ENCODE data around the gene MB21D2. TPM values are rescaled to one million over a fixed set of nuclear protein-coding genes. Genes with fewer than 3 reads are reported as not detected.

MB21D2 gene
- total RNA-seq, 5 donors from 2014 or later (not counting 1 experiment from before 2014, with no cell fraction given): 4.1 to 7.6 (median 5.5) TPM

GRCh38 chr3:192890347-192891335 lies 27.0 kb downstream of the MB21D2 start:
- WGBS (ENCODE audit: insufficient coverage): no CpG with 5 or more reads among the region's 13 CpGs
- H3K9me3 ChIP-seq: no peaks in the 10 kb centered on the region
- no peaks in the 10 kb centered on the region for H3K36me3 Mint-ChIP-seq
- H3K36me3 ChIP-seq (ENCODE audit: control insufficient read depth in 2 of 2, extremely low read depth in 1 of 2, insufficient read depth in 1 of 2, low read length in 1 of 2): no peaks in the 10 kb centered on the region
- peak overlapping the region; percentile 46 for H3K27ac ChIP-seq (ENCODE audit: low read length)
- peak overlapping the region; percentile 13 to 56 for H3K27ac Mint-ChIP-seq
- H3K4me1 Mint-ChIP-seq: peaks cover 32 to 85% (median 47%) of the 10 kb centered on the region in 3 donors
- POLR2A ChIA-PET: interaction anchor here in 1 of 2 donors (0.6 to 0.7 kb wide), 2 partner anchors 24 to 100 kb away, joined by 3 read pairs; no protein-coding TSS in a partner anchor
- no peaks in the 10 kb centered on the region for H3K27me3 ChIP-seq (replicated peaks in 1 of 2; ENCODE audit: control insufficient read depth in 2 of 2, extremely low read depth in 1 of 2, insufficient read depth in 2 of 2, low read length in 1 of 2)
- ATAC-seq (replicated peaks in 1 of 4) (no peak), DNase-seq (no peak)
- CTCF ChIA-PET: interaction anchor here in 1 of 2 donors (0.7 kb wide), 1 partner anchor 27 kb away, joined by 3 read pairs; the partner anchor contains the start of gene MB21D2
- no peak overlapping the region for H3K4me3 Mint-ChIP-seq
- H3K9me3 Mint-ChIP-seq: no peaks in the 10 kb centered on the region
- peaks cover 0 to under 1% of the 10 kb centered on the region in 2 donors for H3K27me3 Mint-ChIP-seq
- H3K4me1 ChIP-seq (ENCODE audit: control insufficient read depth in 1 of 2, extremely low read depth in 1 of 2, insufficient read depth in 2 of 2, low read length in 2 of 2): peaks cover 0 to 23% of the 10 kb centered on the region in 2 experiments
- no peak overlapping the region for H3K4me3 ChIP-seq (ENCODE audit: control insufficient read depth in 1 of 2, extremely low read depth in 1 of 2, low read length in 1 of 2)

GRCh38 chr3:192889679-192890078 lies 28.0 kb downstream of the MB21D2 start:
- Mint-ChIP-seq H3K27me3 (no peaks in the 10 kb centered on the region), H3K4me1 (peaks cover 22 to 81% (median 44%) of the 10 kb centered on the region in 3 donors), H3K36me3 (no peaks in the 10 kb centered on the region), H3K4me3 (no peak overlapping the region), H3K9me3 (no peaks in the 10 kb centered on the region), H3K27ac (peak overlapping the region in 1 of 2 donors; percentile 77)
- H3K27ac ChIP-seq (ENCODE audit: low read length): no peak overlapping the region
- no peak for DNase-seq
- WGBS (ENCODE audit: insufficient coverage): no CpG with 5 or more reads among the region's 3 CpGs
- no peaks in the 10 kb centered on the region for H3K9me3 ChIP-seq
- no peak overlapping the region for H3K4me3 ChIP-seq (ENCODE audit: control insufficient read depth in 1 of 2, extremely low read depth in 1 of 2, low read length in 1 of 2)
- CTCF ChIA-PET: no interaction called here
- POLR2A ChIA-PET: interaction anchor here in 1 of 2 donors (0.7 kb wide), 1 partner anchor 23 kb away, joined by 3 read pairs; no protein-coding TSS in a partner anchor
- no peak for ATAC-seq (replicated peaks in 1 of 4)
- no peaks in the 10 kb centered on the region for H3K27me3 ChIP-seq (replicated peaks in 1 of 2; ENCODE audit: control insufficient read depth in 2 of 2, extremely low read depth in 1 of 2, insufficient read depth in 2 of 2, low read length in 1 of 2)
- H3K36me3 ChIP-seq (ENCODE audit: control insufficient read depth in 2 of 2, extremely low read depth in 1 of 2, insufficient read depth in 1 of 2, low read length in 1 of 2): no peaks in the 10 kb centered on the region
- peaks cover 0 to 19% of the 10 kb centered on the region in 2 experiments for H3K4me1 ChIP-seq (ENCODE audit: control insufficient read depth in 1 of 2, extremely low read depth in 1 of 2, insufficient read depth in 2 of 2, low read length in 2 of 2)

GRCh38 chr3:192888190-192888589 lies 29.5 kb downstream of the MB21D2 start:
- DNase-seq (no peak), ATAC-seq (replicated peaks in 1 of 4) (no peak)
- H3K27ac ChIP-seq (ENCODE audit: low read length): no peak overlapping the region
- Mint-ChIP-seq H3K27me3 (no peaks in the 10 kb centered on the region), H3K9me3 (no peaks in the 10 kb centered on the region), H3K4me3 (no peak overlapping the region), H3K4me1 (peaks cover 9 to 66% (median 35%) of the 10 kb centered on the region in 3 donors), H3K27ac (peak overlapping the region in 1 of 2 donors; percentile 44), H3K36me3 (no peaks in the 10 kb centered on the region)
- peaks cover 0 to 7% of the 10 kb centered on the region in 2 experiments for H3K4me1 ChIP-seq (ENCODE audit: control insufficient read depth in 1 of 2, extremely low read depth in 1 of 2, insufficient read depth in 2 of 2, low read length in 2 of 2)
- POLR2A ChIA-PET: interaction anchor here in 1 of 2 donors (0.6 kb wide), 1 partner anchor 14 kb away, joined by 3 read pairs; no protein-coding TSS in a partner anchor
- no peaks in the 10 kb centered on the region for H3K36me3 ChIP-seq (ENCODE audit: control insufficient read depth in 2 of 2, extremely low read depth in 1 of 2, insufficient read depth in 1 of 2, low read length in 1 of 2)
- no CpG with 5 or more reads among the region's 5 CpGs for WGBS (ENCODE audit: insufficient coverage)
- no peak overlapping the region for H3K4me3 ChIP-seq (ENCODE audit: control insufficient read depth in 1 of 2, extremely low read depth in 1 of 2, low read length in 1 of 2)
- no peaks in the 10 kb centered on the region for H3K27me3 ChIP-seq (replicated peaks in 1 of 2; ENCODE audit: control insufficient read depth in 2 of 2, extremely low read depth in 1 of 2, insufficient read depth in 2 of 2, low read length in 1 of 2)
- H3K9me3 ChIP-seq: no peaks in the 10 kb centered on the region
- CTCF ChIA-PET: interaction anchor here in 1 of 2 donors (0.6 kb wide), 1 partner anchor 29 kb away, joined by 3 read pairs; no protein-coding TSS in a partner anchor

GRCh38 chr3:192887701-192888100 lies 30.0 kb downstream of the MB21D2 start:
- Mint-ChIP-seq H3K27ac (peak overlapping the region in 1 of 2 donors; percentile 44), H3K4me3 (no peak overlapping the region), H3K36me3 (no peaks in the 10 kb centered on the region), H3K9me3 (no peaks in the 10 kb centered on the region), H3K4me1 (peaks cover 4 to 62% (median 30%) of the 10 kb centered on the region in 3 donors), H3K27me3 (no peaks in the 10 kb centered on the region)
- H3K4me3 ChIP-seq (ENCODE audit: control insufficient read depth in 1 of 2, extremely low read depth in 1 of 2, low read length in 1 of 2): no peak overlapping the region
- no peaks in the 10 kb centered on the region for H3K9me3 ChIP-seq
- ATAC-seq (replicated peaks in 1 of 4): peak in 1 of 4 experiments; percentile 61
- peaks cover 0 to 4% of the 10 kb centered on the region in 2 experiments for H3K4me1 ChIP-seq (ENCODE audit: control insufficient read depth in 1 of 2, extremely low read depth in 1 of 2, insufficient read depth in 2 of 2, low read length in 2 of 2)
- ChIA-PET CTCF (no interaction called here), POLR2A (no interaction called here)
- no peaks in the 10 kb centered on the region for H3K27me3 ChIP-seq (replicated peaks in 1 of 2; ENCODE audit: control insufficient read depth in 2 of 2, extremely low read depth in 1 of 2, insufficient read depth in 2 of 2, low read length in 1 of 2)
- no peak for DNase-seq
- H3K36me3 ChIP-seq (ENCODE audit: control insufficient read depth in 2 of 2, extremely low read depth in 1 of 2, insufficient read depth in 1 of 2, low read length in 1 of 2): no peaks in the 10 kb centered on the region
- no peak overlapping the region for H3K27ac ChIP-seq (ENCODE audit: low read length)
- WGBS (ENCODE audit: insufficient coverage): 93% methylated on average over 7 of the region's 7 CpGs

GRCh38 chr3:192887047-192887446 lies 30.6 kb downstream of the MB21D2 start:
- H3K27ac Mint-ChIP-seq: peak overlapping the region in 1 of 2 donors; percentile 3
- no peaks in the 10 kb centered on the region for H3K9me3 Mint-ChIP-seq
- Histone ChIP-seq H3K4me3 (ENCODE audit: control insufficient read depth in 1 of 2, extremely low read depth in 1 of 2, low read length in 1 of 2) (no peak overlapping the region), H3K27ac (ENCODE audit: low read length) (no peak overlapping the region), H3K9me3 (no peaks in the 10 kb centered on the region), H3K36me3 (ENCODE audit: control insufficient read depth in 2 of 2, extremely low read depth in 1 of 2, insufficient read depth in 1 of 2, low read length in 1 of 2) (no peaks in the 10 kb centered on the region), H3K4me1 (ENCODE audit: control insufficient read depth in 1 of 2, extremely low read depth in 1 of 2, insufficient read depth in 2 of 2, low read length in 2 of 2) (peaks cover 0 to 2% of the 10 kb centered on the region in 2 experiments), H3K27me3 (replicated peaks in 1 of 2; ENCODE audit: control insufficient read depth in 2 of 2, extremely low read depth in 1 of 2, insufficient read depth in 2 of 2, low read length in 1 of 2) (no peaks in the 10 kb centered on the region)
- ATAC-seq (replicated peaks in 1 of 4) (no peak), DNase-seq (no peak)
- H3K4me3 Mint-ChIP-seq: peak overlapping the region; percentile 4 to 22 (median 17)
- 78% methylated on average over 5 of the region's 9 CpGs for WGBS (ENCODE audit: insufficient coverage)
- CTCF ChIA-PET: interaction anchor here in 1 of 2 donors (0.7 to 0.8 kb wide), 2 partner anchors 28 to 69 kb away, joined by 4 read pairs; no protein-coding TSS in a partner anchor
- H3K27me3 Mint-ChIP-seq: no peaks in the 10 kb centered on the region
- peaks cover 4 to 56% (median 27%) of the 10 kb centered on the region in 3 donors for H3K4me1 Mint-ChIP-seq
- POLR2A ChIA-PET: no interaction called here
- no peaks in the 10 kb centered on the region for H3K36me3 Mint-ChIP-seq
